ENCODE results near the gene BCL2L12. TPM values are rescaled to one million over a fixed set of nuclear protein-coding genes. Genes with fewer than 3 reads are reported as not detected.
"Not testable (repeated sequence)": the region's sequence is repeated elsewhere in the genome, so short reads cannot be mapped to it uniquely, and the experiment has no call there.

Gene BCL2L12
- total RNA-seq = 10 to 100 TPM; 17.4 to 60.9 TPM

GRCh38 chr19:49665351-49666119, at the start of gene BCL2L12, which contains the start of gene IRF3:
Gene BCL2L12 (plus strand): TSS chr19:49665933. CDS start chr19:49666693, 760 bp downstream.
Gene IRF3 (minus strand): TSS chr19:49665857. CDS start chr19:49664838, 1,019 bp downstream.
- intact Hi-C loops (cut with DNase I) = no loop called here
- Histone ChIP-seq H3K4me3 (peak within 1 kb of the TSS; percentile 60), H3K27me3 (no peaks in the 10 kb centered on the region), H3K9ac (ENCODE audit: low read depth in 2 of 2, low read length in 2 of 2) (peak within 1 kb of the TSS; percentile 85 to 100), H3K9me3 (no peaks in the 10 kb centered on the region), H3K36me3 (no peaks in the 10 kb centered on the region), H3K4me1 (peaks cover 12% of the 10 kb centered on the region), H3K27ac (peak within 1 kb of the TSS; percentile 91)
- DNase-seq = peak; percentile 99
- TF ChIP-seq CTCF (IDR thresholded peaks at IDR 0.05) = no peak

GRCh38 chr19:49616532-49616931, 49.2 kb upstream of the BCL2L12 start:
- intact Hi-C loops (cut with DNase I) = no loop called here
- no peaks in the 10 kb centered on the region for H3K4me1 ChIP-seq
- peaks cover 16% of the 10 kb centered on the region for H3K36me3 ChIP-seq
- no peak overlapping the region for H3K9ac ChIP-seq (ENCODE audit: low read depth in 2 of 2, low read length in 2 of 2)
- H3K9me3 ChIP-seq = no peaks in the 10 kb centered on the region
- TF ChIP-seq CTCF (IDR thresholded peaks at IDR 0.05) = no peak
- H3K4me3 ChIP-seq = no peak overlapping the region
- no peak overlapping the region for H3K27ac ChIP-seq
- no peaks in the 10 kb centered on the region for H3K27me3 ChIP-seq
- no peak for DNase-seq

GRCh38 chr19:49616945-49617344, 48.8 kb upstream of the BCL2L12 start:
- no peak for TF ChIP-seq CTCF (IDR thresholded peaks at IDR 0.05)
- Histone ChIP-seq H3K9me3 (no peaks in the 10 kb centered on the region), H3K4me1 (no peaks in the 10 kb centered on the region), H3K27ac (no peak overlapping the region), H3K4me3 (no peak overlapping the region), H3K9ac (ENCODE audit: low read depth in 2 of 2, low read length in 2 of 2) (no peak overlapping the region), H3K27me3 (no peaks in the 10 kb centered on the region), H3K36me3 (peaks cover 16% of the 10 kb centered on the region)
- DNase-seq = no peak
- intact Hi-C loops (cut with DNase I) = no loop called here

- H3K9ac ChIP-seq (ENCODE audit: low read depth in 2 of 2, low read length in 2 of 2) = peak overlapping the region in 1 of 2 donors; percentile 24
- H3K4me1 ChIP-seq; H3K27ac ChIP-seq; H3K9me3 ChIP-seq; intact Hi-C loops (cut with DNase I); H3K27me3 ChIP-seq; DNase-seq; H3K4me3 ChIP-seq: not testable (repeated sequence)
- H3K36me3 ChIP-seq = peaks cover 16% of the 10 kb centered on the region
Measured at GRCh38 chr19:49617860-49618259, 47.9 kb upstream of the BCL2L12 start.

GRCh38 chr19:49624967-49625910, 40.5 kb upstream of the BCL2L12 start:
- Histone ChIP-seq H3K27ac (no peak overlapping the region), H3K9ac (ENCODE audit: low read depth in 2 of 2, low read length in 2 of 2) (no peak overlapping the region), H3K4me3 (no peak overlapping the region), H3K36me3 (no peaks in the 10 kb centered on the region), H3K9me3 (no peaks in the 10 kb centered on the region), H3K27me3 (no peaks in the 10 kb centered on the region), H3K4me1 (no peaks in the 10 kb centered on the region)
- no peak for TF ChIP-seq CTCF (IDR thresholded peaks at IDR 0.05)
- DNase-seq = no peak
- intact Hi-C loops (cut with DNase I) = no loop called here
